HG03095 (cell line): Measurements from ENCODE around the gene HYDIN.

Experiments used
- ATAC-seq: cut with Tn5 transposase; IDR thresholded peaks from one replicate; pipeline ENCODE4 v1.9.1; 2021; ENCODE audit warnings: moderate library complexity; ENCODE audit not compliant: unreplicated experiment

Gene HYDIN

DNA sequence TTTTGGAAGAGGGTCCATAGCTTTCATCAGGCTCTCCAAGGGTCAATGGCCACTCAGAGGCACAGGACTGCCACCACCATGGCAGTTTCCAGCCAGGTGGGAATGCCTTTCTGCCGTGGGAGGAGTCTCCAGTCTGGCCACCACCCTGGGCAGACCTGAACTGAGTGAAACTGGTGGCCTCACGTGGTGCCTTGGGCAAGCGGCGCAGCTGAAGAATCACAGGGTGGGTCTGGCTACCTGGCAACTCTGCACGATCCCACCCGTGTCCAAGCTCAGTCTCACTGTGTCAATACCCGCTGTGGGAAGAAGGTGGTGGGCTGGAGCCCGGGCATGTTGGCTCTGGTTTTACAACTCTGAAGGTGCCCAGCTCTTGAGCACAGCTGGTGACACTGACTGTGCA is 461.4 kb downstream of the HYDIN start:
- ATAC-seq, result no peak

DNA sequence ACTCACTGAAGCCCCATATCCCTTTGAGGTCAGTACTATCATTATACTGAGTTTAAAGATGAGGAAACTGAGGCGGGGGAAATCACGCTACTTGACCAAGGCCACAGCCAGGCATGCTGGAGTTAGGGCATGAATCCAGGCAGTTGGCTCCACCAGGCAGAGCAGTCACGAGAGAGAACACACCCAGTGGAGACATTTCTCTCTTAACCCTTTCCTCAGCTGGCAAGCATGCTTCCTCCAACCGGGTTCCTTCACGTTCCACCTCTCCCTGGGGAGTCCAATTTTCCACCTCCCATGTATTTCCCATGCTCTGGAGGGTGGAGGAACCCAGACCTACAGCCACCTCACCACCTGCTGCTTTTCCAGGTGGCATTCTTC is 462.3 kb downstream of the HYDIN start:
- no peak for ATAC-seq

DNA sequence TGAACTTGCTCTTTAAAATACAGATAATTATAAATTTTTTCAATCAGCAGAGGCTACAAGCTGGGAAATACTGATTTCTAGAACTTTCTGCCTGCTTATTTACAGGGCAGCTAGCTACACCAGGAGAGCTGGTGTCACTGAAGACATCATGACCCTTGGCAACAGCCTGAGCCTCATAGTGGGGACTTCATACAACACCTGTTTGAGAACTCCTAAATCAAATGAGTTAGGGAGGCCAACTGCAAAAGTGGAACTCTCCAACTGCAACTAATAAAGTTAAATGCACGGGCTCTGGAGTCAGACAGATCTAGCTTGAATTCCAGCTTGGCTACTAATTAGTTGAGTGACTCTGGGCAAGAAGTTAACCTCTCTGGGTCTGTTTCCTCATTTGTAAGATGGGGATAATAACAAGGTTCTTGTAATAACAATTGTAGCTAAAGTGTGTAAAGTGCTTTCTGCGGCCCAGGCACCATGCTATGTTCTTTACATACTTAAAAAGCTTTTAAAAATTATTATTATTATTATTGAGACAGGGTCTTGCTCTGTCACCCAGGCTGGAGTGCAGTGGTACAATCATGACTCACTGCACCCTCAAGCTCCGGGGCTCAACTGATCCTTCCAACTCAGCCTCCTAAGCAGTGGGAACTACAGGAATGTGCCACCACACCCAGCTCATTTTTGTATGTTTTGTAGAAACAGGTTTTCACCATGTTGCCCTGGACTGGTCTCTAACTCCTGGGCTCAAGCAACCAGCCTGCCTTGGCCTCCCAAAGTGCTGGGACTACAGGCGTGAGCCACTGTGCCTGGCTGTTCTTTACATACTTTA is 462.9 kb downstream of the HYDIN start:
- ATAC-seq, result no peak

DNA sequence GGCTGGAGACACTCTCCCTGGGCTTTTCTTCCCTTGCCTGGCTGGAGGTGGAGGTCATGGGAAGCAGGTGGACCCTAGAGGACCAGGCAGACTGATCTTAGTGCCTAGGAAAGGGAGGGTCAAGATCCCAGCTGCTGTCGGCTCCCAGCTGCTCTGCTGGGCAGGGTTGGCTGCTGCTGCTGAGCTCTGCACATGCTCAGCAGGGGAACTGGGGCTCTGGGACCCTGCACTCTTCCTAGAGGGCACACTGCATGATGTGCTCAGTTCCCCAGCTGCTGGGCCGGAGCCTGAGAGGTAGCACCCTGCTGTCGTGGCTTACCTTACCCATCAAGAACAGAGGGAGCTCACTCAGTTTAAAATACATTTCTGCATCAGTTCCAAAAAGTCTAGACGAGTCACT is 463.9 kb downstream of the HYDIN start:
- ATAC-seq, result no peak

DNA sequence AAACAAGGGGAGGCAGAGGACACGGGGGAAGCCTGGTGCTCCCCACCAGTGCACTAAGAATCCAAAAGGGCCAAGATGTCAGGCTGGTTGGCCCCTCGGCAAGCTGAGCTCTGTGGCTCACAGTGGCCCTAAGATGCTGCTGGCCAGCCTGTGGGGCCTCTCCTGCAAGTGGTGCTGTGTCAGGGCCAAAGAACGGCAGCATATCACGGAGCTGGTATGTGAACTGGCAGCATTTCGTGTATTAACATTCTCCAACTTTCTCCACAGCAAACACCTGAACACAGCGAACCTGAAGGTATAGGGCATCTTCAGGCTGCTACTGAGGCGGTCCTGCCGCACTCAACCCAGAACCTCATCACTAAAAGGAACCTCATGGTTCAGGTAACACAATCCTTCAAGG is 464.3 kb downstream of the HYDIN start:
- no peak for ATAC-seq

DNA sequence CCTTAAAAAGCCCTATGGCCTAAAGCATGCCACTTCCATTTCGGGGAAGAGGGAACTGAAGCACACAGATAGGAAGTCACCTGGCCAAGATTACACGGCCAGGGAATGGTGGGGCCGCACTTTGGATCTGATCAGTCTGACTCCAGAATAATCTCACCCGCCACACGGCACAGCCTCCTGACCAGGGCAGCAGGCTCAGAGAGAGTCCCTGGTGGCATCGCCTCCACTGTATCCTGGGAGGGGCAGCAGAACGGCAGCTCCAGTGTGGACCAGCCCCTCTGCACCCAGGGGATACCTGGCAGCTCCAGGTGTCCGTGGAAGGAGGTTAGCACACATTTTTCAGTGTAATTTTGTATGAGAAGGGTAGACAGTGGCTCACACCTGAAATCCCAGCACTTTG is 465.0 kb downstream of the HYDIN start:
- no peak for ATAC-seq

DNA sequence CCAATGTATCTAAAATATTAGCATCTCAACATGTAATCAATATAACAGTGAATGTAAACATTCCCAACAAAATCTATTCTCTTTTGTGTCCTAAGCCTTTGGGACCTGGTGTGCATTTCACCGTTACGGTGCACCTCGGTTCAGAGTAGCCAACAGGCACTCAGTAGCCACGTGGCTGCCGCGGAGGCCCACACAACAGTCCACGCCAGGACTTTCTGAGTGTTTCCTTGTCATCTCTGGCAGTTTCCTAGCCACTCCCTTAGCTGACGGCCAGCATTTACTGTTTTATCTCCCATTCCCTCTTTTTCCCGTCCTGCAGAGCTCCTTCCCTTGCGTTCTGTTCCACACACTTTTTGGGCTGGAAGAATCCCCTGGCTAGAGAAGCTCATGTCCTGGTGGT is 465.9 kb downstream of the HYDIN start:
- no peak for ATAC-seq

DNA sequence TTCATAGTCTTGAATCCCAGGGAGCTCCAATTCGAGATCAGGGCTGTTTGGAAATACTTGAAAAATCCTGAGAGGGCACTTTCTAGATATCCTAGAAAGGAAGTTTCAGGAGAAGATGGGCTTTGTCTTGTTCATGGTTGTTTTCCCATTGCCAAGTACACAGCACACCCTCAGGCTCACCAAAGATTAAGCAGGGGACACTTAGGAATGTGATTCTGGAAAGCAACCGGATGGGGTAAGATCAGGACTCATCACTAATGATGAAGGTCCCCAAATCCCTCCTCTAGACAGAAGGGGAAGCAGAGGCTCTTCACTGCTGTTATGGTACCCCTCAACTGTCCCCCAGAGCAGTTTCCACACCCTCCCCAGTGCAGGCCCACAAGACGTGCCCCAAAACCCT is 470.3 kb downstream of the HYDIN start:
- no peak for ATAC-seq

DNA sequence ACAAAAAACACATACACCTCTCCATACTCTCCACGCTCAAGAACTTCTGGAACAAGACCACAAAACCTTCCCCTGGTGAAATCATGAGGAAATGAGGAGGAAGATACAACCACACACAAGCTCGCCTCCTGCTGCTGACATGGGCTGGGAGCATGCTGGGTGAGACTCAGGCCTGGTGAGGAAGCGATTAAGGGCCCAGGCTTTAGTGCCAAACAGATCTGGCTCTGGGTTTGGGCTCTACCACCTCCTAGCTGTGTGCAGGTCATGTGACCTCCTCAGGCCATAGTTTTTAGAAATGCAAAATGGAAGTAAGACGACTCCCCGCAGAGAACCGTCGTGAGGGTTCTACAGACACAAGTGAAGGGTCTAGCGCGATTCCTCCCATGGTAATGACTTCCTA is 470.9 kb downstream of the HYDIN start:
- ATAC-seq, result no peak

DNA sequence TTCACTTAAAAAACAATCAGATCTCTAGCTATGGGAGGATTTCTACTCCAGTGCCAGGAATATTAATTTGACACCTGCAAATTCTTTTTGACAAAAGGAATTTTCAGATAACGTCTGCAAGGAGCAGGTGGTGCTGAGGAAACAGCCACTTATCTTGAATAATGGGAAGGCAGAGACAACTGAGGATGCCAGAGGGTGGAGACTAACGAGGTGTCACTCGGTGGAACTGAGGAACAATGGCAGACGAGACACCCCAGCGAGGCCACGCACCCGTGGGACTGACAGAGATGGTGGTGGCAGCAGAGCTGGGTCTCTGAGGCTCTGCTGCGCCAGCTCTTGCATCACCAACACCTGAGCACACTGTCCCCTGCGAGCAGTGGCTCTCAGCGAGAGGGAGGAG is 471.7 kb downstream of the HYDIN start:
- ATAC-seq, result no peak
